H1 (cell line): Measurements from ENCODE around the gene CHD2. TPM values are rescaled to one million over a fixed set of nuclear protein-coding genes. Genes with fewer than 3 reads are reported as not detected.

Experiments
- CTCF ChIA-PET: fragments of 300-600 bp; sonication (Branson Sonifier 250); formaldehyde crosslinking; loops from one replicate; lab custom pipeline; 2021; ENCODE audit not compliant: partially characterized antibody; lab: Charles Lee
- POLR2A ChIA-PET: fragments of 300-600 bp; sonication (Branson Sonifier 250); formaldehyde crosslinking; loops from one replicate; lab custom pipeline; 2021; ENCODE audit warnings: inconsistent platforms; ENCODE audit not compliant: partially characterized antibody; lab: Charles Lee
- DNase-seq, 2 experiments: peaks; one replicate each; pipeline versions ENCODE4 v3.0.0 to v3.0.0-alpha.2; 2010 to 2022; ENCODE audit warnings: low spot score in 2 of 2, low read depth in 1 of 2, mixed read lengths in 1 of 2
- FAIRE-seq: peaks from 2 replicates; lab custom pipeline; 2011; peaks lifted over from hg19 to GRCh38; lab: Jason Lieb, UNC
- H2AFZ ChIP-seq: 2 replicates; pipeline ENCODE4 v1.8.1; 2012; ENCODE audit warnings: low read length, inconsistent platforms
- H2AK5ac ChIP-seq: 2 replicates; pipeline ENCODE4 v1.6.1; 2013; ENCODE audit warnings: low read depth, low read length
- H2BK120ac ChIP-seq: replicated peaks from 2 replicates; pipeline ENCODE3; 2013; ENCODE audit warnings: low read depth, low read length, inconsistent platforms
- H2BK12ac ChIP-seq: 2 replicates; pipeline ENCODE4 v1.6.1; 2013; ENCODE audit warnings: low read depth, low read length
- H2BK15ac ChIP-seq: 2 replicates; pipeline ENCODE4 v1.6.1; 2013; ENCODE audit warnings: low read length
- H2BK20ac ChIP-seq: 2 replicates; pipeline ENCODE4 v1.6.1; 2013; ENCODE audit warnings: low read length
- H2BK5ac ChIP-seq: 2 replicates; pipeline ENCODE4 v1.6.1; 2013; ENCODE audit warnings: low read depth, low read length
- H3K14ac ChIP-seq: 2 replicates; pipeline ENCODE4 v1.6.1; 2013; ENCODE audit warnings: inconsistent platforms; ENCODE audit not compliant: insufficient read length
- H3K18ac ChIP-seq: 2 replicates; pipeline ENCODE4 v1.6.1; 2013; ENCODE audit warnings: low read length; ENCODE audit errors: extremely low read depth
- H3K23ac ChIP-seq: 2 replicates; pipeline ENCODE4 v1.6.1; 2013; ENCODE audit warnings: inconsistent platforms; ENCODE audit not compliant: insufficient read length
- H3K23me2 ChIP-seq: 2 replicates; pipeline ENCODE4 v1.6.1; 2013; ENCODE audit warnings: low read depth, low read length
- H3K27ac ChIP-seq: 2 replicates; pipeline ENCODE4 v1.6.1; 2011; ENCODE audit warnings: low read depth, low read length, inconsistent platforms
- H3K27me3 ChIP-seq, 4 experiments: replicated peaks in 1 of 4; 1 replicate in 1 of 4; 2 replicates in 3 of 4; pipeline versions ENCODE4 v1.6.1 to v1.8.1; 2011 to 2013; ENCODE audit warnings: low read length in 3 of 4, mild to moderate bottlenecking in 3 of 4, inconsistent platforms in 2 of 4, mixed read lengths in 2 of 4, moderate library complexity in 1 of 4; ENCODE audit not compliant: control insufficient read depth in 3 of 4, insufficient read depth in 3 of 4; ENCODE audit errors: extremely low read depth in 1 of 4
- H3K36me3 ChIP-seq, 4 experiments: 2 replicates each; pipeline versions ENCODE4 v1.6.1 to v1.8.1; 2011 to 2013; ENCODE audit warnings: mild to moderate bottlenecking in 4 of 4, low read length in 3 of 4, moderate library complexity in 2 of 4, control low read depth in 1 of 4, inconsistent platforms in 1 of 4; ENCODE audit not compliant: insufficient read depth in 4 of 4, control insufficient read depth in 2 of 4
- H3K4ac ChIP-seq: replicated peaks from 2 replicates; pipeline ENCODE3; 2013; ENCODE audit warnings: low read length, low read depth, mixed read lengths, inconsistent platforms; ENCODE audit not compliant: insufficient read length
- H3K4me1 ChIP-seq, 4 experiments: replicated peaks in 1 of 4; 1 replicate in 1 of 4; 2 replicates in 3 of 4; pipeline versions ENCODE4 v1.6.1 to v1.8.1; 2011 to 2013; ENCODE audit warnings: low read length in 3 of 4, inconsistent platforms in 2 of 4, mixed read lengths in 1 of 4; ENCODE audit not compliant: insufficient read depth in 4 of 4, control insufficient read depth in 3 of 4
- H3K4me2 ChIP-seq, 2 experiments: 2 replicates each; pipeline versions ENCODE4 v1.6.1 to v1.8.1; 2011 to 2013; ENCODE audit warnings: low read depth in 2 of 2, low read length in 2 of 2, control low read depth in 1 of 2, inconsistent platforms in 1 of 2, mild to moderate bottlenecking in 1 of 2; ENCODE audit not compliant: insufficient read depth in 1 of 2
- H3K4me3 ChIP-seq, 4 experiments: fragments of 200-600, 300-600 bp in 1 of 4; sonication (generic), shearing (Covaris generic), sonication (Bioruptor Twin) in 1 of 4; 2 replicates each; pipeline versions ENCODE4 v1.5.1 to v1.8.1; 2011 to 2016; ENCODE audit warnings: low read length in 4 of 4, low read depth in 3 of 4, control low read depth in 2 of 4, inconsistent platforms in 2 of 4, mild to moderate bottlenecking in 2 of 4, mixed read lengths in 1 of 4, moderate library complexity in 1 of 4; ENCODE audit not compliant: insufficient read depth in 2 of 4; ENCODE audit errors: extremely low read depth in 1 of 4
- H3K56ac ChIP-seq: replicated peaks from 2 replicates; pipeline ENCODE3; 2013; ENCODE audit warnings: low read depth, mild to moderate bottlenecking, mixed read lengths, low read length, inconsistent platforms; ENCODE audit not compliant: insufficient read length
- H3K79me1 ChIP-seq: 2 replicates; pipeline ENCODE4 v1.6.1; 2013; ENCODE audit warnings: low read depth, low read length, control low read depth
- H3K79me2 ChIP-seq, 2 experiments: 2 replicates each; pipeline versions ENCODE4 v1.6.1 to v1.8.1; 2012 to 2013; ENCODE audit warnings: low read length in 2 of 2, mild to moderate bottlenecking in 2 of 2, inconsistent platforms in 1 of 2; ENCODE audit not compliant: insufficient read depth in 2 of 2, control insufficient read depth in 1 of 2
- H3K9ac ChIP-seq, 4 experiments: replicated peaks in 1 of 4; 1 replicate in 1 of 4; 2 replicates in 3 of 4; pipeline versions ENCODE4 v1.6.1 to v1.8.1; 2011 to 2013; ENCODE audit warnings: low read depth in 3 of 4, low read length in 3 of 4, control low read depth in 2 of 4, mild to moderate bottlenecking in 2 of 4, moderate library complexity in 2 of 4, inconsistent platforms in 1 of 4; ENCODE audit errors: extremely low read depth in 1 of 4
- H3K9me3 ChIP-seq, 2 experiments: 2 replicates each; pipeline versions ENCODE4 v1.6.1 to v1.8.1; 2012 to 2013; ENCODE audit warnings: mild to moderate bottlenecking in 2 of 2, moderate library complexity in 2 of 2, control low read depth in 1 of 2, inconsistent platforms in 1 of 2, low read depth in 1 of 2, low read length in 1 of 2, mixed read lengths in 1 of 2; ENCODE audit not compliant: insufficient read depth in 2 of 2
- H4K20me1 ChIP-seq, 2 experiments: replicated peaks in 1 of 2; 2 replicates each; pipeline versions ENCODE3 to v1.8.1; 2011 to 2013; ENCODE audit warnings: inconsistent platforms in 2 of 2, low read length in 2 of 2, mild to moderate bottlenecking in 1 of 2; ENCODE audit not compliant: insufficient read depth in 2 of 2, control insufficient read depth in 1 of 2
- H4K5ac ChIP-seq: 2 replicates; pipeline ENCODE4 v1.6.1; 2013; ENCODE audit warnings: low read length, low read depth, mixed read lengths, inconsistent platforms; ENCODE audit not compliant: insufficient read length
- H4K8ac ChIP-seq: 2 replicates; pipeline ENCODE4 v1.8.0; 2013; ENCODE audit warnings: mild to moderate bottlenecking, moderate library complexity, low read length, inconsistent platforms; ENCODE audit not compliant: insufficient read depth; ENCODE audit errors: extremely low read depth
- H4K91ac ChIP-seq: replicated peaks from 2 replicates; pipeline ENCODE3; 2013; ENCODE audit warnings: low read length, mixed read lengths, inconsistent platforms; ENCODE audit not compliant: insufficient read length
- BRCA1 ChIP-seq: IDR thresholded peaks from 2 replicates; pipeline ENCODE4 v1.6.1; 2012; ENCODE audit warnings: low read depth, low read length, improper control_type of control experiment
- EZH2 ChIP-seq: fragments of 200-600 bp; sonication (generic); IDR thresholded peaks from 2 replicates; pipeline ENCODE4 v1.7.1; 2012; ENCODE audit warnings: low read depth, mild to moderate bottlenecking, moderate library complexity, low read length, inconsistent platforms; ENCODE audit not compliant: severe bottlenecking
- MAFK ChIP-seq: IDR thresholded peaks from 2 replicates; pipeline ENCODE4 v1.6.1; 2012; ENCODE audit warnings: low read depth, mild to moderate bottlenecking, improper control_type of control experiment, low read length
- SUZ12 ChIP-seq: fragments of 200-600 bp; sonication (generic); IDR thresholded peaks from 2 replicates; pipeline ENCODE4 v1.6.1; 2012; ENCODE audit warnings: mild to moderate bottlenecking, inconsistent platforms, low read length, moderate library complexity, mixed read lengths
- WGBS, 2 experiments: shearing (Covaris generic) in 1 of 2; methylation state at CpG; one replicate each; pipeline versions ENCODE4 v1.1.6 to v1.1.7; 2013 to 2015; ENCODE audit warnings: low lambda C conversion rate in 2 of 2, mixed read lengths in 2 of 2, inconsistent platforms in 1 of 2, low coverage in 1 of 2, missing lambda C conversion rate in 1 of 2; ENCODE audit not compliant: insufficient replicate concordance in 2 of 2, insufficient coverage in 1 of 2, insufficient read length in 1 of 2; ENCODE audit errors: extremely low coverage in 1 of 2, missing lambda C conversion rate in 1 of 2; 5-methylcytosine and 5-hydroxymethylcytosine counted together
- polyA plus RNA-seq, 7 experiments: library from polyadenylated mRNA; depleted of rRNA in 3 of 7; stranded (reverse) in 5 of 7; unstranded in 2 of 7; fragments of >200 nt in 5 of 7; fragments of 200-250 nt in 2 of 7; gene quantifications; 1 replicate in 5 of 7; 2 replicates in 1 of 7; 4 replicates in 1 of 7; pipeline versions ENCODE4 v1.2.1 to v1.2.3, GENCODE V29; 2011 to 2013; ENCODE audit warnings: missing spikeins in 2 of 7, mixed read lengths in 2 of 7
- total RNA-seq: library from RNA; stranded (reverse); fragmentation: NEBNext Ultra II Directional; extraction: Animal tissue kit (Norgen Biotek cat#: 25700); gene quantifications from 2 replicates; pipeline ENCODE4 v1.2.1, GENCODE V29; 2021

Gene CHD2
- total and polyA plus RNA-seq, 2 of the 8 experiments (the other 6 are each of a cell fraction or from before 2014, with no cell fraction given): 28.8 to 70.0 TPM

DNA sequence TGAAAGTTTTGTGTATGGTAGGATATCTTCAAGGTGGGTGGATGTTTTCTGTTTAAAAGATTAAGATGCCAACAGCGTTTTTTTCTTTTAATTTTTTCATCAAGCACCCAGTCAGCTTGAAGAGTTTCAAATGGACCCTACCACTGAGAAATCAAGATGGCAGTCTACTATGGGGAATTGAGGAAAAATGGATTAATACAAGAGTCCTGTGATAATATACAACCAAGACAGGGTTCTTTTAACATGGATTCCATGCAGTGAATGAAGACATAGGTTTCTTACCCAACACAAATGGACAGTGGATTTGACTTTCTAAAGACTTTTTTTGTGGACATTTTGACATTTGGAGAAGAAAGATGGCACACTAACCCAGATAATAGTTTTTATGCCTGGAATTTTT, 2.5 kb upstream of the CHD2 start:
- POLR2A ChIA-PET: interaction anchor here (0.6 to 8.8 kb wide), 7 partner anchors 9 to 100 kb away, joined by 3 to 87 read pairs (median 4); no protein-coding TSS in a partner anchor
- Histone ChIP-seq H2BK15ac (no peak overlapping the region), H3K79me2 (peaks cover 16 to 94% of the 10 kb centered on the region in 2 experiments), H3K9me3 (no peaks in the 10 kb centered on the region), H2BK120ac (no peak overlapping the region), H2BK12ac (no peak overlapping the region), H3K4ac (no peak overlapping the region), H4K8ac (no peak overlapping the region), H3K4me1 (peaks cover 0 to under 1% (median 0%) of the 10 kb centered on the region in 4 experiments; a peak in 1 of 7 replicates), H3K9ac (no peak overlapping the region), H2BK20ac (no peak overlapping the region), H4K5ac (no peak overlapping the region), H2AK5ac (no peak overlapping the region), H4K20me1 (no peaks in the 10 kb centered on the region), H3K4me3 (no peak overlapping the region), H3K23ac (no peak overlapping the region), H3K23me2 (no peaks in the 10 kb centered on the region; the same call in 1 of the 2 replicates), H3K79me1 (no peaks in the 10 kb centered on the region), H2BK5ac (no peak overlapping the region), H3K27ac (no peak overlapping the region), H3K56ac (no peak overlapping the region), H3K4me2 (no peak overlapping the region), H3K14ac (no peak overlapping the region), H4K91ac (no peak overlapping the region), H3K18ac (no peak overlapping the region), H3K27me3 (no peaks in the 10 kb centered on the region), H2AFZ (no peak overlapping the region), H3K36me3 (peaks cover 0 to 73% (median 22%) of the 10 kb centered on the region in 4 experiments; a peak in 5 of 8 replicates)
- DNase-seq (no peak), FAIRE-seq (no peak)
- 94% methylated on average over 1 of the region's 1 CpG; no CpG with 5 or more reads in 1 of the 2 experiments for WGBS, 2 experiments
- no peak for TF ChIP-seq EZH2
- no peak for TF ChIP-seq BRCA1
- TF ChIP-seq MAFK: no peak
- no peak for TF ChIP-seq SUZ12
- CTCF ChIA-PET: interaction anchor here (0.9 to 1.4 kb wide), 3 partner anchors 15 to 89 kb away, joined by 3 to 5 read pairs (median 3); no protein-coding TSS in a partner anchor
